SK-N-SH (cell line): ENCODE measurements around the gene CCDC57. TPM values are rescaled to one million over a fixed set of nuclear protein-coding genes. Genes with fewer than 3 reads are reported as not detected.

Experiments
- CTCF ChIA-PET: fragments of 300-600, 350-600 bp; formaldehyde crosslinking; extraction: SDS; loops from one replicate; lab custom pipeline; 2021; lab: Yijun Ruan, JAX
- POLR2A ChIA-PET: fragments of 350-600 bp; sonication (Branson Sonifier 250); formaldehyde crosslinking; extraction: SDS; loops from one replicate; lab custom pipeline; 2020; ENCODE audit warnings: antibody characterized with exemption, inconsistent platforms; lab: Yijun Ruan, JAX
- DNase-seq: peaks from one replicate; pipeline ENCODE4 v3.0.0; 2012
- H2AFZ ChIP-seq: fragments of 200-600 bp; sonication (generic); 2 replicates; pipeline ENCODE4 v1.8.1; 2016; ENCODE audit warnings: antibody characterized with exemption, mild to moderate bottlenecking, low read depth
- H3F3A ChIP-seq: fragments of 200-600 bp; sonication (generic); replicated peaks from 2 replicates; pipeline ENCODE3; 2016; ENCODE audit warnings: antibody characterized with exemption, mild to moderate bottlenecking; ENCODE audit not compliant: insufficient read depth
- H3K27ac ChIP-seq, 2 experiments: fragments of 200-500 bp in 1 of 2; fragments of 200-600 bp in 1 of 2; sonication (Bioruptor generic) in 1 of 2; sonication (generic), shearing (Covaris generic) in 1 of 2; 2 replicates each; pipeline versions ENCODE4 v1.5.1 to v1.6.1; 2014 to 2016; ENCODE audit warnings: low read depth in 2 of 2, inconsistent platforms in 1 of 2, low read length in 1 of 2, mild to moderate bottlenecking in 1 of 2, mixed read lengths in 1 of 2
- H3K27me3 ChIP-seq: fragments of 200-600 bp; sonication (generic), shearing (Covaris generic); 2 replicates; pipeline ENCODE4 v1.6.1; 2016; ENCODE audit warnings: mixed run types; ENCODE audit not compliant: insufficient read depth
- H3K36me3 ChIP-seq, 2 experiments: fragments of 200-500 bp in 1 of 2; fragments of 200-600 bp in 1 of 2; sonication (Bioruptor generic) in 1 of 2; sonication (generic) in 1 of 2; replicated peaks in 1 of 2; 2 replicates each; pipeline versions ENCODE3 to v1.5.1; 2014 to 2016; ENCODE audit warnings: low read length in 1 of 2, mild to moderate bottlenecking in 1 of 2; ENCODE audit not compliant: insufficient read depth in 2 of 2, control insufficient read depth in 1 of 2
- H3K4me1 ChIP-seq, 2 experiments: fragments of 200-500 bp in 1 of 2; fragments of 200-600 bp in 1 of 2; sonication (Bioruptor generic) in 1 of 2; sonication (generic), shearing (Covaris generic) in 1 of 2; 2 replicates each; pipeline versions ENCODE4 v1.5.1 to v1.6.1; 2014 to 2016; ENCODE audit warnings: low read depth in 1 of 2, low read length in 1 of 2, mixed run types in 1 of 2; ENCODE audit not compliant: insufficient read depth in 2 of 2, control insufficient read depth in 1 of 2
- H3K4me2 ChIP-seq: fragments of 200-600 bp; sonication (generic), shearing (Covaris generic); 2 replicates; pipeline ENCODE4 v1.6.1; 2017; ENCODE audit warnings: mixed run types
- H3K4me3 ChIP-seq, 2 experiments: fragments of 200-500 bp in 1 of 2; fragments of 200-600 bp in 1 of 2; sonication (Bioruptor generic) in 1 of 2; sonication (generic), shearing (Covaris generic) in 1 of 2; 2 replicates each; pipeline versions ENCODE4 v1.5.1 to v1.8.1; 2014 to 2016; ENCODE audit warnings: low read depth in 2 of 2, inconsistent platforms in 1 of 2, low read length in 1 of 2, mild to moderate bottlenecking in 1 of 2, mixed read lengths in 1 of 2, moderate library complexity in 1 of 2
- H3K79me2 ChIP-seq: fragments of 200-600 bp; sonication (generic); 2 replicates; pipeline ENCODE4 v1.8.1; 2017; ENCODE audit warnings: mild to moderate bottlenecking; ENCODE audit not compliant: insufficient read depth
- H3K9ac ChIP-seq: fragments of 200-600 bp; sonication (generic); 2 replicates; pipeline ENCODE4 v1.6.1; 2017; ENCODE audit warnings: mixed run types
- H3K9me2 ChIP-seq: fragments of 200-600 bp; sonication (generic); 2 replicates; pipeline ENCODE4 v1.6.1; 2017; ENCODE audit warnings: mixed run types
- H3K9me3 ChIP-seq: fragments of 200-600 bp; sonication (generic); 2 replicates; pipeline ENCODE4 v1.6.1; 2017; ENCODE audit warnings: mixed run types, mild to moderate bottlenecking, moderate library complexity
- H4K20me1 ChIP-seq: fragments of 200-600 bp; sonication (generic); 2 replicates; pipeline ENCODE4 v1.6.1; 2017; ENCODE audit warnings: mild to moderate bottlenecking, mixed run types; ENCODE audit not compliant: insufficient read depth
- ELF1 ChIP-seq: IDR thresholded peaks from 2 replicates; pipeline ENCODE4 v1.4.0; 2012
- EP300 ChIP-seq, 2 experiments: IDR thresholded peaks; 2 replicates each; pipeline versions ENCODE4 v1.4.0 to v1.6.1; 2012; ENCODE audit warnings: borderline replicate concordance in 1 of 2, low read depth in 1 of 2, low read length in 1 of 2
- EZH2phosphoT487 ChIP-seq: fragments of 200-600 bp; sonication (generic); IDR thresholded peaks from 2 replicates; pipeline ENCODE4 v1.6.1; 2017; ENCODE audit warnings: low read depth, mixed run types, mild to moderate bottlenecking, antibody characterized with exemption, moderate library complexity, borderline replicate concordance
- FOXM1 ChIP-seq: IDR thresholded peaks from 2 replicates; pipeline ENCODE4 v1.4.0; 2012; ENCODE audit warnings: low read depth, mild to moderate bottlenecking
- GABPA ChIP-seq: IDR thresholded peaks from 2 replicates; pipeline ENCODE4 v1.4.0; 2012; ENCODE audit warnings: low read depth, mild to moderate bottlenecking
- GATA2 ChIP-seq: sonication (generic); formaldehyde crosslinking; IDR thresholded peaks from 2 replicates; pipeline ENCODE4 v1.5.0; 2020; ENCODE audit warnings: mild to moderate bottlenecking, missing genetic modification reagents
- IRF3 ChIP-seq: fragments of 150-350 bp; IDR thresholded peaks from 2 replicates; pipeline ENCODE4 v1.6.1; 2016; ENCODE audit warnings: mild to moderate bottlenecking, low read depth, low read length
- JUND ChIP-seq: IDR thresholded peaks from 2 replicates; pipeline ENCODE4 v1.4.0; 2012
- MAX ChIP-seq: IDR thresholded peaks from 2 replicates; pipeline ENCODE4 v1.4.0; 2012; ENCODE audit warnings: low read depth
- MEF2A ChIP-seq: IDR thresholded peaks from 2 replicates; pipeline ENCODE4 v1.4.0; 2012; ENCODE audit warnings: low read depth, borderline replicate concordance
- MXI1 ChIP-seq: IDR thresholded peaks from 2 replicates; pipeline ENCODE4 v1.6.1; 2012; ENCODE audit warnings: mild to moderate bottlenecking, low read depth, low read length, improper control_type of control experiment
- NFIC ChIP-seq: IDR thresholded peaks from 2 replicates; pipeline ENCODE4 v1.4.0; 2012; ENCODE audit warnings: borderline replicate concordance
- NRF1 ChIP-seq: IDR thresholded peaks from 2 replicates; pipeline ENCODE4 v1.6.1; 2012; ENCODE audit warnings: low read depth, mild to moderate bottlenecking, low read length
- PBX3 ChIP-seq: IDR thresholded peaks from 2 replicates; pipeline ENCODE4; 2012
- RAD21 ChIP-seq: IDR thresholded peaks from 2 replicates; pipeline ENCODE4 v1.6.1; 2012; ENCODE audit warnings: mild to moderate bottlenecking, low read length
- REST ChIP-seq: IDR thresholded peaks from 2 replicates; pipeline ENCODE4 v1.6.1; 2012; ENCODE audit warnings: mild to moderate bottlenecking, low read depth, low read length, moderate library complexity
- RFX5 ChIP-seq: IDR thresholded peaks from 2 replicates; pipeline ENCODE4 v1.6.1; 2012; ENCODE audit warnings: mild to moderate bottlenecking, improper control_type of control experiment, low read length
- SMC3 ChIP-seq: IDR thresholded peaks from 2 replicates; pipeline ENCODE4 v1.6.1; 2012; ENCODE audit warnings: low read depth, low read length, improper control_type of control experiment
- USF2 ChIP-seq: fragments of 150-350 bp; IDR thresholded peaks from 2 replicates; pipeline ENCODE4 v1.6.1; 2017; ENCODE audit warnings: antibody characterized with exemption, low read length, low read depth, borderline replicate concordance
- YY1 ChIP-seq: IDR thresholded peaks from 2 replicates; pipeline ENCODE4 v1.4.0; 2012; ENCODE audit warnings: low read depth, mild to moderate bottlenecking
- WGBS: methylation state at CpG from one replicate; pipeline ENCODE4 v1.1.6; 2017; ENCODE audit warnings: low lambda C conversion rate; 5-methylcytosine and 5-hydroxymethylcytosine counted together
- polyA plus RNA-seq, 3 experiments: library from polyadenylated mRNA; depleted of rRNA; stranded (reverse); fragments of >200 nt; gene quantifications; 2 replicates each; pipeline ENCODE4 v1.2.3, GENCODE V29; 2012

CCDC57 gene
- polyA plus RNA-seq, 1 of the 3 experiments (the other 2 are of a cell fraction): 68.6 TPM

- TF ChIP-seq PBX3 (peak; percentile 64), MAX (peak; percentile 57; the same call in 1 of the 2 replicates), FOXM1 (no peak)
Measured at GRCh38 chr17:82204831-82205719, 7.6 kb downstream of the CCDC57 start (continued).

- ChIA-PET POLR2A (no interaction called here), CTCF (interaction anchor here (1.0 to 4.0 kb wide), 7 partner anchors 9 to 166 kb away, joined by 3 to 37 read pairs (median 6); no protein-coding TSS in a partner anchor)
- TF ChIP-seq ELF1: no peak
- TF ChIP-seq NFIC: no peak
- no peak for TF ChIP-seq EP300 (IDR thresholded peaks at IDR 0.05; ENCODE audit: borderline replicate concordance in 1 of 2, low read depth in 1 of 2, low read length in 1 of 2)
- TF ChIP-seq MEF2A: no peak
- TF ChIP-seq SMC3: no peak
- no peak for TF ChIP-seq FOXM1
- no peak for TF ChIP-seq NRF1
- TF ChIP-seq GATA2 (CRISPR knock-in tag): no peak
- TF ChIP-seq MAX: no peak
- TF ChIP-seq MXI1: no peak
- no peak for TF ChIP-seq USF2
- TF ChIP-seq REST: no peak
- no peak for TF ChIP-seq RFX5
- TF ChIP-seq GABPA: no peak
- no peak for TF ChIP-seq EZH2phosphoT487
- no peak for TF ChIP-seq RAD21
- TF ChIP-seq JUND: no peak
- TF ChIP-seq IRF3: no peak
- no peak for TF ChIP-seq YY1
- Histone ChIP-seq H3K36me3 (peaks cover 13 to 19% of the 10 kb centered on the region in 2 experiments), H3K9me3 (no peaks in the 10 kb centered on the region), H3K4me1 (peaks cover 15 to 19% of the 10 kb centered on the region in 2 experiments; a peak in 3 of 4 replicates), H3K4me3 (no peak overlapping the region), H3K9me2 (no peaks in the 10 kb centered on the region), H4K20me1 (0 out of 2 replicates have a peak, but pooled peaks cover 3% of the 10 kb centered on the region), H2AFZ (no peak overlapping the region), H3K27ac (no peak overlapping the region), H3K79me2 (peaks cover 17% of the 10 kb centered on the region; the same call in 1 of the 2 replicates), H3K27me3 (no peaks in the 10 kb centered on the region), H3K4me2 (no peak overlapping the region), H3F3A (peaks cover 24% of the 10 kb centered on the region), H3K9ac (no peak overlapping the region)
- peak; percentile 14 for DNase-seq
- WGBS: 93% methylated on average over 14 of the region's 19 CpGs
Measured at GRCh38 chr17:82203920-82204319, 8.7 kb downstream of the CCDC57 start.
